Small intestine (tissue), 4 donors: ENCODE measurements around the gene COQ7. TPM values are rescaled to one million over a fixed set of nuclear protein-coding genes. Genes with fewer than 3 reads are reported as not detected.

Source experiments
- polyA plus RNA-seq, 4 donors: library from polyadenylated mRNA; stranded (reverse) in 3 of 4; unstranded in 1 of 4; fragments of 200-250 nt in 3 of 4; fragments of 120-200 nt in 1 of 4; gene quantifications; one replicate each; pipeline versions ENCODE4 v1.2.1 to v1.2.3, GENCODE V29; 2013
- donor health status: healthy with polysubstance abuse.
- donor health status: Bipolar disorder and iron deficiency.
- donor health status: healthy.

COQ7 gene
- polyA plus RNA-seq, 4 donors = 10.5 to 22.8 (median 19.3) TPM

Other genes starting within 250 kb of the COQ7 start
- 10 to 100 TPM in 3 of 4 donors, 1 to 10 TPM in 1; 9.2 to 43.4 (median 12.1) TPM for gene SMG1, start 141.2 kb upstream of the COQ7 start, polyA plus RNA-seq
- gene TMC7, start 83.7 kb upstream of the COQ7 start, polyA plus RNA-seq = 1 to 10 TPM; 1.4 to 7.5 (median 2.1) TPM
- gene ITPRIPL2, start 46.4 kb downstream of the COQ7 start, polyA plus RNA-seq = 1 to 10 TPM; 3.6 to 7.2 (median 6.1) TPM
- gene SYT17, start 100.6 kb downstream of the COQ7 start, polyA plus RNA-seq = 1 to 10 TPM; 1.8 to 7.1 (median 3.3) TPM
- not detected for gene CLEC19A, start 218.1 kb downstream of the COQ7 start, polyA plus RNA-seq